ENCODE results near the gene DYNLT4.
A peak's percentile ranks its signal among the peaks of the same experiment; 100 is the strongest.
"Not testable (repeated sequence)": the region's sequence is repeated elsewhere in the genome, so short reads cannot be mapped to it uniquely, and the experiment has no call there.

The DYNLT4 gene

DNA sequence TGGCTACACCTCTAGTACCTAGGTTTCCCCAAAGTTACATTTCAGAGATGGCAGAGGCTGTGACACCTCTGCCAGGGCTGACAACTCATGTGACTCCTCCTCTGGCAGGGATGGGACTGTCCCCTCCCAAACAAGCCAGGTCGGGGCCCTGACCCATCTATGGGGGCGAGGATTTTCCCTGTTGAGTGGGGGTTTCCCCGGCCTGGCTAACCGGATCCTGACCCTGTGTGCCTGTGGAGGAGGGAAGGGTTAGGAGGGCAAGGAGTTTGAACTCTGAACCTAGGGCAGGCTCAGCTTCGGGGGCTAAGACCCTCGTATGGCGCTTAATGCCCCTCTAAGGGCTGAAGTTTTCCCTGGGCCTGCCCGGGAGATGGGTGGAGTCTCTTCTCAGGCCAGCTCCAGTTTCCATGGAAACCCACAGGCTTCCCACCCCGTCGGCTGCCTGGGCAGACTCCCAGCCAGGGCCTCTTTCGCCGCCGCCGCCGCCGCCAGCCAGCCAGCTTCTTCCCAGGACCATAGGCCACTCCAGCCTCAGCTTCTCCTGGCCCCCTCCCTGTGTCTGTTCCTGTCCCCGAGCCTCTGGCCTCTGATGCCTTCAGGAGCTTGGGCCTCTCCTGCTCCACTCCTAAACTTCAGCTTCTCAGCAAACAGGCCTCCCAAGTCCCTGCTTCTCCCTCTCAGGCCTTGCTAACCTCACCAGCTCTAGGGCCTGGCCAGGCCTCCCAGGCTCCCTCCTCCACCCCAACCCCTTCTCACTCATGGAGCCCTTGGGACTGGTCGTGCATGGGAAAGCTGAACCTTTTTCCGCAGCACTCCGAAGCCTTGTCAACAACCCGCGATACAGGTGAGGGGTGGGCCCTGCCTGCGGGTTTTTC lies 1.1 kb upstream of the DYNLT4 start, which contains the start of gene BTBD19:
TSS of gene BTBD19 (plus strand) at position 461 of the 875 bp plus-strand sequence. CDS start at position 759, 298 bp downstream.
- DNase-seq: peak; percentile 71

DNA sequence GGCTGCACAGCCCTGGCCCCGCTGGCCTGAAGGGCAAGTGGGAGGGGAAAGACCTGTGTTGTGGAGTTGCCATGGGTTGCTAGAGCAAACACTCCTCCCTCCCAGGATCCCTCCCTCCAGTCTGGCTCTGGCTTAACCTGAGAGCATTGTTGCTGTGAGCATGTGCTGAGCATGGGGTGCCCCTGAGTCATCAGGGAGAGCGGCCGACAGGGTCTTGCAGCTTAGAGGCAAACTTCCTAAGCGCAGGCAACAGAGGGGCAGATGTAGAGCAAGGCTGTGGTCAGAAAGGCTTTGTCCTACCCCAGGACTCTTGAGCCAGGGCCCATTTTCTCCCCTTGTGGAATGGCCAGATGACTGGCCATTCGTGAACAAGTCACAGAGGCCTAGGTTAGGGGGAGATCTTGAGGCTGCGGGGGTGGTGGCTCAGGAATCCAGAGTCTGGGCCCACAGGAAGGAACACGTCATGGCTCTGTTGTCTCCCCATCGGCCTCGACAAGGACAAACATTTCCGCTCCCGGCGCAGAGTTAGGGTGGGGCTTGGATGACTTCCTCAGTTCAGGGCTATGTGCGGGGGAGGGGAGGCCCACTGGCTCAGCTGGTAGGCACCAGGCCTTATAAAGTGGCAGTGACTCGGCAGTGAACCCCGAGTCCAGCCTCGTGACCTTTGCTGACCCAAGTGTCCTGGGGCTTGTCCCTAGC lies 362 bp upstream of the DYNLT4 start:
- peak; percentile 79 for DNase-seq

DNA sequence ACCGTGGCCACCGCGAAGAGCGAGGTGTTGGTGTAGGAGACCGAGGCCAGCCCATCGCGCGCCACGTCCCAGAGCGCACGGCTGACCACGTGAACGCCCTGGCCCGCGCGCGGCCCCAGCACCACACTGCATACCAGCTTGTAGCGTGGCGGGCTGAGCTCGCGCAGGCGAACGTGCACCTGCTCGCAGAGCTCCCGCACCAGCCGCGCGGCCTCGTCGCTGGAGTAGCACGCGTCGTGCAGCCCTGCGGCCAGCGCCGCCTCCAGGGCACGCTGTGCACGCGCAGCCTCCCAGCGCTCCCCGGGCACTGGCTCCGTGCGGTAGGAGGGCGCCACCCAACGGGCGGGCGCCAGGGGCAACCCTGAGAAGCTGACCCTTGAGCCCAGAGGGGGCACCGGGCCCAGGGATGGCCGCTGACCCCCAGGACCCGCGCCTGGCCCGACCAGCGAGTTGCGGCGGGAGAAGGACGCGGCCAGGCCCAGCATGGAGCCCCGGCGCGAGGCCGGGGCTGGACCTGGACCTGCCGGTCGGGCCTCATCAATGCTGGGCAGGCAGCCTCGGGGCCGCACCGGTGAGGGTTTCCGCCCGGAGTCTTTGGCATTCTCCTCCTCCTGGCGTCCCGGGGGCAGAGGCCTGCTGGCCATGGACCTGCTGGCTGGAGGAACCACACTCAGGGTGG lies 987 bp downstream of the DYNLT4 start:
- DNase-seq: no peak

GRCh38 chr1:44805311-44806024 lies 1.7 kb downstream of the DYNLT4 start:
- no peak for DNase-seq

DNA sequence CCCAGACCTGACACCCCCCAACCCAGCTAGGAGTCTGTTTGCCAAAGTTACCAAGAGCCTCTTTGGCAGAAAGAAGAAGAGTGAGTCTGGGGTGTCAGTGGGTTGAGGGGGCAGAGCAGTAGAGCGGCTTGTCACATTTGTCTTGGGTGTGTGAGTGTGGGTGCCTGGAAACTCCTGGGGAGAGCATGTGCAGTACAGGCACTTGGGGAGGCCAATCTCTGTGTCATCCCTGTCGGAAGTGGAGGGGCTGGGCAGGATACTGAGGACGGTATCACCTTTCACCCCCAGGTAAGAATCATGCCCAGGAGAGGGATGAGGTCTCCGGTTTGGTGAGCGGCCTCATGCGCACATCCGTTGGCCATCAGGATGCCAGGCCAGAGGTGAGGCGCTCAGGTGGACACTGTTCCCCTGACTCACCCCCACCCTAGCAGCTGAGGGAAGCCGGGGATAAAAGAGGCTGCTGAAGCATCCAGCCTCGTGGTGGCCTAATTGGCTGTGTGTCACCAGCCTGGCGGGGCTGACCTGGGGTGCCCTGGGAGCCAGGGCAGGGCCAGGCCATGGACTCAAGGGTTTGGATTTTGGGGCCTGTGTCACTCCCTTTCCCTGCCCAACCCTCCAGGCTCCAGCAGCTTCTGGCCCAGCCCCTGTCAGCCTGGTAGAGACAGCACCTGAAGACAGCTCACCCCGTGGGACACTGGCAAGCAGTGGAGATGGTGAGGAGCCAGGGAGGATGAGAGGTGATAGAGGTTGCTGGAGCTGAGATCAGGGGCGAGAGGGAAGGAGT lies 3.6 kb downstream of the DYNLT4 start:
- no peak for DNase-seq

- DNase-seq: no peak
Observed at GRCh38 chr1:44803062-44803311, 4.2 kb downstream of the DYNLT4 start.

GRCh38 chr1:44802306-44803061 lies 4.7 kb downstream of the DYNLT4 start:
- no peak for DNase-seq

DNA sequence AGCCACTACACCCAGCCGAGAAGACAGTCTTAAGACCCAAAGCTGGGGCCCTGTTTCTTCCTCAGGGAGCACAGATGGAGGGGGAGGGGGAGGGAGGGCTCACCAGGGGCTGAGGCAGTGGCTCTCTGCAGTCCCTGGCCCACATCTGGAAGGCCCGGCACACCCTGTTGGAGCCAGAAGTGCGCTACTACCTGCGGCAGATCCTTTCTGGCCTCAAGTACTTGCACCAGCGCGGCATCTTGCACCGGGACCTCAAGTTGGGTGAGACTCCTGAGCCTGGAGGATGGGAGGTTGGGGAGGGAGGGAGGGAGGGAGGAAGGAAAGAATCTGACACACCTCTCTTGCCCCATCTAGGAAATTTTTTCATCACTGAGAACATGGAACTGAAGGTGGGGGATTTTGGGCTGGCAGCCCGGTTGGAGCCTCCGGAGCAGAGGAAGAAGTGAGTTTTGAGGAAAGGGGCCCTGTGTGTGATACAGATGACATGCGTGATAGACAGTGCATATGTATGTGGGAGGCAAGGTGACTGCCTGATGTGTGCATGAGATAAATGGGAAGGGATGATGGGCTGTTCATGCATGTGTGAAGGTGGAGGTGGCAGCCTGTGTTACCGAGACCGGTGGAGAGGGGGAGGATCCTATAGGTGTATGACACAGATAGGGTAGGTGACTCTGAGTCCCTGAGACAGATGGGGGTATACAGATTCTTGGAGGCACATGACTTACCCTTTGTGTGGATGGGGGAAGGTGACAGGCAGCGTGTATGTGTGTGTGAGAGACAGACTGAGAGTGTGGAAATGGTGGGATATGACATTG lies 5.5 kb downstream of the DYNLT4 start:
- no peak for DNase-seq

- DNase-seq: peak; percentile 97
Observed at GRCh38 chr1:44799770-44800584, 7.2 kb downstream of the DYNLT4 start, which contains the start of gene PLK3. TSS of gene PLK3 (plus strand) at chr1:44800377. CDS start at chr1:44800464, 87 bp downstream.

- no peak for DNase-seq
Observed at GRCh38 chr1:44798481-44799365, 8.4 kb downstream of the DYNLT4 start.

GRCh38 chr1:44797886-44798285 lies 9.3 kb downstream of the DYNLT4 start:
- not testable (repeated sequence) for DNase-seq

GRCh38 chr1:44792736-44793502 lies 14.2 kb downstream of the DYNLT4 start:
- DNase-seq: no peak

- no peak for DNase-seq
Observed at GRCh38 chr1:44790968-44791801, 16.0 kb downstream of the DYNLT4 start.

- DNase-seq: no peak
Observed at GRCh38 chr1:44788120-44788860, 18.9 kb downstream of the DYNLT4 start, which contains the start of gene BEST4. TSS of gene BEST4 (minus strand) at chr1:44788170. CDS start at chr1:44787705, 465 bp downstream.

DNA sequence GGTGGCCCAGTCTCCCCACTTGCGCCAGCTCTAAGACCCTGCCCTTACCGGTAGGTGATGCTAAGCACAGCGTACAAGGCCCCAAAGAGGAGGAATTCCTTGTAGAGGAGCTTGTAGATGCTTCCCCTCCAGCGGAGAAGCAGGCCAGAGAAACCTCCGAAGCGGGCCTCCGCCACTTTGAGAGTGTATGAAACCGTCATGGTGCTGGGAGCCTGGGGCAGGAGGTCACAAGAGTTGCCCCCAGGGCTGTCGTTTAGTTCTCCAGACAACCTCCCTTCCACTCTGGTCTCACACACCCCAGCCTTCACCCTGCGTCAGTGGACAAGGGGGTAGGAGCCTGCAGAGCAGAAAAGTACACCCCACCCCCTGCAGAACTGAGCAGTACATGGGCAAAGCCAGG lies 19.6 kb downstream of the DYNLT4 start:
- DNase-seq: no peak

All from activated CD4-positive, CD25-positive, alpha-beta regulatory T cell treated with anti-CD3 and anti-CD28 coated beads, Interleukin-2, amount 50 U/mL, for 72 hours (primary cell).